Endothelial cell of umbilical vein (primary cell): ENCODE measurements around the gene ZNF804A.

Experiments
- EZH2 ChIP-seq: IDR thresholded peaks from 2 replicates; pipeline ENCODE4 v1.6.1; 2012; ENCODE audit warnings: borderline replicate concordance, low read depth, mild to moderate bottlenecking, moderate library complexity, low read length, inconsistent platforms; ENCODE audit not compliant: severe bottlenecking
- FOS ChIP-seq: IDR thresholded peaks from 2 replicates; pipeline ENCODE4 v1.6.1; 2011; ENCODE audit warnings: mild to moderate bottlenecking, low read length, moderate library complexity, borderline replicate concordance; ENCODE audit not compliant: insufficient read depth
- MYC ChIP-seq: IDR thresholded peaks from one replicate; pipeline ENCODE4 v1.6.1; 2011; ENCODE audit warnings: mild to moderate bottlenecking, low read depth, low read length
- POLR2A ChIP-seq: IDR thresholded peaks from 2 replicates; pipeline ENCODE4 v1.6.1; 2012; ENCODE audit warnings: low read depth, mild to moderate bottlenecking, control low read depth, low read length
- POLR2AphosphoS5 ChIP-seq: IDR thresholded peaks from 2 replicates; pipeline ENCODE4 v1.6.1; 2012; ENCODE audit warnings: low read depth, mild to moderate bottlenecking, control low read depth, low read length, moderate library complexity; ENCODE audit not compliant: insufficient read depth
- TF ChIP-seq, protein P1 (sequence below), 2 donors: IDR thresholded peaks; 1 replicate in 1 of 2; 2 replicates in 1 of 2; pipeline ENCODE4 v1.5.1; 2011; ENCODE audit warnings: low read length in 2 of 2, mild to moderate bottlenecking in 2 of 2, moderate library complexity in 2 of 2, control low read depth in 1 of 2, inconsistent platforms in 1 of 2, low read depth in 1 of 2; ENCODE audit not compliant: insufficient read depth in 1 of 2; ENCODE audit errors: extremely low read depth in 1 of 2

DNA sequence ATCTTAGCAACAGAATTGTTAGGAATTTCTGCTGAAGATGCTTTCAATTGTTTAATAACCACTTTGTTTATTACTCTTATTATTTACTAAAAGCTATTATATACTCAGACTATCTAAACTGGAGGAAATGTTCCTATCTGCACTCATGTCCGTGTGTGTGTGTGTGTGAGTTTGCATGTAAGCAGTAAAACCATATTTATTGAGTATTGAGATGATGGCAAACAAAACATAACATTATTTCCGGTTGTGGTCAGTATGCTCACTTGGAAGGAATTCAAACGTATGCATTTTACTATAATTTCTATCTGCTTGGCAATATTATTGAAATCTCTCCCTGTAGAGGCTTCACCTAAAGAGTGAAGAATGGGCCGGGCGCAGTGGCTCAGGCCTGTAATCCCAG lies 43.0 kb upstream of the ZNF804A start:
- TF ChIP-seq EZH2 (no peak), FOS (no peak), POLR2A (no peak), POLR2AphosphoS5 (no peak), MYC (no peak)
- TF ChIP-seq, protein P1, sequence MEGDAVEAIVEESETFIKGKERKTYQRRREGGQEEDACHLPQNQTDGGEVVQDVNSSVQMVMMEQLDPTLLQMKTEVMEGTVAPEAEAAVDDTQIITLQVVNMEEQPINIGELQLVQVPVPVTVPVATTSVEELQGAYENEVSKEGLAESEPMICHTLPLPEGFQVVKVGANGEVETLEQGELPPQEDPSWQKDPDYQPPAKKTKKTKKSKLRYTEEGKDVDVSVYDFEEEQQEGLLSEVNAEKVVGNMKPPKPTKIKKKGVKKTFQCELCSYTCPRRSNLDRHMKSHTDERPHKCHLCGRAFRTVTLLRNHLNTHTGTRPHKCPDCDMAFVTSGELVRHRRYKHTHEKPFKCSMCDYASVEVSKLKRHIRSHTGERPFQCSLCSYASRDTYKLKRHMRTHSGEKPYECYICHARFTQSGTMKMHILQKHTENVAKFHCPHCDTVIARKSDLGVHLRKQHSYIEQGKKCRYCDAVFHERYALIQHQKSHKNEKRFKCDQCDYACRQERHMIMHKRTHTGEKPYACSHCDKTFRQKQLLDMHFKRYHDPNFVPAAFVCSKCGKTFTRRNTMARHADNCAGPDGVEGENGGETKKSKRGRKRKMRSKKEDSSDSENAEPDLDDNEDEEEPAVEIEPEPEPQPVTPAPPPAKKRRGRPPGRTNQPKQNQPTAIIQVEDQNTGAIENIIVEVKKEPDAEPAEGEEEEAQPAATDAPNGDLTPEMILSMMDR (IDR thresholded peaks at IDR 0.05; ENCODE audit: extremely low read depth in 1 of 2, insufficient read depth in 1 of 2, low read depth in 1 of 2, low read length in 2 of 2), result no peak
